H1 (cell line): ENCODE data around the gene MXRA8.

Experiments
- ATF3 ChIP-seq: IDR thresholded peaks from 2 replicates; pipeline ENCODE4 v1.6.1; 2011; ENCODE audit warnings: low read depth, mild to moderate bottlenecking, low read length; ENCODE audit not compliant: insufficient read depth
- CTCF ChIP-seq, 3 experiments: IDR thresholded peaks; 1 replicate in 2 of 3; 2 replicates in 1 of 3; pipeline versions ENCODE4 v1.5.1 to v1.6.1; 2011; ENCODE audit warnings: low read length in 3 of 3, mild to moderate bottlenecking in 3 of 3, inconsistent platforms in 2 of 3, low read depth in 1 of 3, moderate library complexity in 1 of 3; ENCODE audit not compliant: insufficient read depth in 1 of 3; ENCODE audit errors: control extremely low read depth in 1 of 3
- EP300 ChIP-seq, 2 experiments: IDR thresholded peaks; 1 replicate in 1 of 2; 2 replicates in 1 of 2; pipeline ENCODE4 v1.6.1; 2011 to 2012; ENCODE audit warnings: low read depth in 2 of 2, low read length in 2 of 2, mild to moderate bottlenecking in 2 of 2, borderline replicate concordance in 1 of 2, inconsistent platforms in 1 of 2, moderate library complexity in 1 of 2
- POLR2A ChIP-seq, 2 experiments: IDR thresholded peaks; 1 replicate in 1 of 2; 2 replicates in 1 of 2; pipeline ENCODE4 v1.6.1; 2011; ENCODE audit warnings: low read depth in 2 of 2, low read length in 2 of 2, mild to moderate bottlenecking in 2 of 2; ENCODE audit errors: control extremely low read depth in 1 of 2
- RFX5 ChIP-seq: IDR thresholded peaks from 2 replicates; pipeline ENCODE4 v1.6.1; 2011; ENCODE audit warnings: low read depth, low read length, improper control_type of control experiment, borderline replicate concordance
- SAP30 ChIP-seq: fragments of 300-600 bp; sonication (generic); IDR thresholded peaks from 2 replicates; pipeline ENCODE4 v1.7.1; 2012; ENCODE audit warnings: low read length, moderate library complexity, mild to moderate bottlenecking, inconsistent platforms; ENCODE audit not compliant: insufficient read depth, insufficient replicate concordance
- ZNF274 ChIP-seq: IDR thresholded peaks from 2 replicates; pipeline ENCODE4 v1.7.0; 2012; ENCODE audit warnings: low read length, borderline replicate concordance; ENCODE audit errors: extremely low read depth
- TF ChIP-seq, protein P1 (sequence below): IDR thresholded peaks from 2 replicates; pipeline ENCODE4 v1.6.1; 2012; ENCODE audit warnings: inconsistent platforms

- TF ChIP-seq CTCF (IDR thresholded peaks at IDR 0.05; ENCODE audit: control extremely low read depth in 1 of 3, insufficient read depth in 1 of 3, low read depth in 1 of 3, low read length in 3 of 3) = no peak
- TF ChIP-seq POLR2A (IDR thresholded peaks at IDR 0.05; ENCODE audit: control extremely low read depth in 1 of 2, low read depth in 2 of 2, low read length in 2 of 2) = no peak; a peak in 1 of 3 replicates
- no peak for TF ChIP-seq EP300 (IDR thresholded peaks at IDR 0.05; ENCODE audit: borderline replicate concordance in 1 of 2, low read depth in 2 of 2, low read length in 2 of 2)
- no peak for TF ChIP-seq ATF3
- no peak for TF ChIP-seq SAP30
- TF ChIP-seq ZNF274 = no peak
- no peak for TF ChIP-seq RFX5
- TF ChIP-seq, protein P1, sequence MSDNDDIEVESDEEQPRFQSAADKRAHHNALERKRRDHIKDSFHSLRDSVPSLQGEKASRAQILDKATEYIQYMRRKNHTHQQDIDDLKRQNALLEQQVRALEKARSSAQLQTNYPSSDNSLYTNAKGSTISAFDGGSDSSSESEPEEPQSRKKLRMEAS = no peak
These were observed 47.8 kb downstream of the MXRA8 start for GRCh38 chr1:1310476-1311053.
